H1 (cell line): Measurements from ENCODE around the gene HNRNPA1. TPM values are rescaled to one million over a fixed set of nuclear protein-coding genes. Genes with fewer than 3 reads are reported as not detected.
A peak's percentile ranks its signal among the peaks of the same experiment; 100 is the strongest.

ENCODE experiments used
- CHD2 ChIP-seq: IDR thresholded peaks from 2 replicates; pipeline ENCODE4 v1.6.1; 2012; ENCODE audit warnings: low read length, improper control_type of control experiment
- CTCF ChIP-seq, 3 experiments: IDR thresholded peaks; 1 replicate in 2 of 3; 2 replicates in 1 of 3; pipeline versions ENCODE4 v1.5.1 to v1.6.1; 2011; ENCODE audit warnings: low read length in 3 of 3, mild to moderate bottlenecking in 3 of 3, inconsistent platforms in 2 of 3, low read depth in 1 of 3, moderate library complexity in 1 of 3; ENCODE audit not compliant: insufficient read depth in 1 of 3; ENCODE audit errors: control extremely low read depth in 1 of 3
- E2F6 ChIP-seq: IDR thresholded peaks from 2 replicates; pipeline ENCODE4 v1.6.1; 2012; ENCODE audit warnings: inconsistent platforms
- polyA plus RNA-seq, 7 experiments: library from polyadenylated mRNA; depleted of rRNA in 3 of 7; stranded (reverse) in 5 of 7; unstranded in 2 of 7; fragments of >200 nt in 5 of 7; fragments of 200-250 nt in 2 of 7; gene quantifications; 1 replicate in 5 of 7; 2 replicates in 1 of 7; 4 replicates in 1 of 7; pipeline versions ENCODE4 v1.2.1 to v1.2.3, GENCODE V29; 2011 to 2013; ENCODE audit warnings: missing spikeins in 2 of 7, mixed read lengths in 2 of 7
- total RNA-seq: library from RNA; stranded (reverse); fragmentation: NEBNext Ultra II Directional; extraction: Animal tissue kit (Norgen Biotek cat#: 25700); gene quantifications from 2 replicates; pipeline ENCODE4 v1.2.1, GENCODE V29; 2021

Gene HNRNPA1
- total and polyA plus RNA-seq, 2 of the 8 experiments (the other 6 are each of a cell fraction or from before 2014, with no cell fraction given), result 835 to 2,738 TPM

- peak; percentile 91 to 95 (median 93) for TF ChIP-seq CTCF (IDR thresholded peaks at IDR 0.05; ENCODE audit: control extremely low read depth in 1 of 3, insufficient read depth in 1 of 3, low read depth in 1 of 3, low read length in 3 of 3)
- no peak for TF ChIP-seq E2F6
- 0 out of 2 replicates have a peak, but pooled peaks have one; percentile 41 for TF ChIP-seq CHD2
Measured at GRCh38 chr12:54294152-54294952, 13.8 kb downstream of the HNRNPA1 start (continued).
